OCI-LY1 (cell line): ENCODE results near the gene TTLL11.

Source experiments
- CTCF ChIP-seq: fragments of 200-600 bp; sonication (generic), shearing (Covaris generic); IDR thresholded peaks from 2 replicates; pipeline ENCODE4 v1.5.1; 2017; ENCODE audit warnings: mild to moderate bottlenecking, antibody characterized with exemption, low read length, moderate library complexity, mixed read lengths
- EZH2 ChIP-seq: fragments of 200-600 bp; sonication (generic), shearing (Covaris generic); IDR thresholded peaks from 2 replicates; pipeline ENCODE4 v1.8.0; 2017; ENCODE audit warnings: borderline replicate concordance, mixed run types, mild to moderate bottlenecking, antibody characterized with exemption, low read length, moderate library complexity, mixed read lengths

- TF ChIP-seq CTCF (no peak), EZH2 (no peak)
Measured at GRCh38 chr9:121956808-121957207, 136.3 kb downstream of the TTLL11 start.
